Measurements from ENCODE around the gene PXDN.
A peak's percentile ranks its signal among the peaks of the same experiment; 100 is the strongest.

Gene PXDN

GRCh38 chr2:1621041-1621440 is 123.3 kb downstream of the PXDN start:
- TF ChIP-seq CTCF (conservative IDR thresholded peaks at IDR 0.05) = no peak
- peak overlapping the region; percentile 95 for H3K27ac ChIP-seq

DNA sequence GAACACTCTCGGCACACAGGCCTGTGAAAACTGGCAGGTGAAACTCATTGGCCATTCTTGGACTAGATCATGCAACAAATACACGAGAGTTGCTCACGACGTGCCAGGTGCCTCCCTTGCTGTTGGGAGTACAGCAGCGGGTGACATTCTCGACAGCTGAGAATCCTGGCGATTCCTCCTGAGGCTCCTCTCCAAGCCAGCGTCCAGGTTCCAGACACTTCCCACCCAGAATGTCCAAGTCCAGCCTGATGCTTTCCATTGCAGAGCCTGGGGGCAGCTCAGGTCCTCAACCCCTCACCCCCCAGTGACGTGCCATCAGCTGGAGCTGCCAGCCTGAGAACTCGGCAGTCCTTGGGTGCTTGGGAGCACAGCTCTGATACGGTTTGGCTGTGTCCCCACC is 124.2 kb downstream of the PXDN start:
- TF ChIP-seq CTCF (conservative IDR thresholded peaks at IDR 0.05) = no peak
- H3K27ac ChIP-seq = peak overlapping the region; percentile 95

DNA sequence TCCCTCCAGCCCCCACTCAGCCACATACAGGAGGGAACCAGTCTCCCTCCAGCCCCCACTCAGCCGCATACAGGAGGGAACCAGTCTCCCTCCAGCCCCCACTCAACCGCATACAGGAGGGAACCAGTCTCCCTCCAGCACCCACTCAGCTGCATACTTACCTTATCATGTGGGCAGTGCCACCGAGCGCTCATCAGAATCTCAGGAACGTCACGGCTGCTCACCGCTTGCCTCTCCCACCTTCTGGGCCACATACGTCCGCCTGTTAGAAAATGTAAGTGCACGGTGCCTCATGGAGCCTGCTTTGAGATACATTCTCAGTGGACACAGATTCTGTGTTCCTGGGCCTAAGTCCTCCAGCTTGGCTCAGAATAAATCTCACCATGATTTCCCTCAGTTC is 124.8 kb downstream of the PXDN start:
- peak overlapping the region; percentile 95 for H3K27ac ChIP-seq
- no peak for TF ChIP-seq CTCF (conservative IDR thresholded peaks at IDR 0.05)

DNA sequence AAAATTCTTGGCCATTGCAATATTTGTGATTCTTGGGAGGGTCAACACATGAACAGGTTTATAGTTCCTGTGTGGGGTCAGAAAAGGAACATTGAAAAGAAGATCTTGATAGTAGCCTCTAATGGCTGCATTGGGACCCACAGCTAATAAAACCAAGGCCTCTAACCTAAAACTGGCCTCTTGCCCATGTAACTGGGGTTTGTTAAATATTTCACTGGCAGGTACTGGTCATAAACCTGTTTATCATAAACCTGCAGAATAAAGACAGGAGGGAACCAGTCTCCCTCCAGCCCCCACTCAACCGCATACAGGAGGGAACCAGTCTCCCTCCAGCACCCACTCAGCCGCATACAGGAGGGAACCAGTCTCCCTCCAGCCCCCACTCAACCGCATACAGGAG is 125.3 kb downstream of the PXDN start:
- TF ChIP-seq CTCF (conservative IDR thresholded peaks at IDR 0.05) = no peak

DNA sequence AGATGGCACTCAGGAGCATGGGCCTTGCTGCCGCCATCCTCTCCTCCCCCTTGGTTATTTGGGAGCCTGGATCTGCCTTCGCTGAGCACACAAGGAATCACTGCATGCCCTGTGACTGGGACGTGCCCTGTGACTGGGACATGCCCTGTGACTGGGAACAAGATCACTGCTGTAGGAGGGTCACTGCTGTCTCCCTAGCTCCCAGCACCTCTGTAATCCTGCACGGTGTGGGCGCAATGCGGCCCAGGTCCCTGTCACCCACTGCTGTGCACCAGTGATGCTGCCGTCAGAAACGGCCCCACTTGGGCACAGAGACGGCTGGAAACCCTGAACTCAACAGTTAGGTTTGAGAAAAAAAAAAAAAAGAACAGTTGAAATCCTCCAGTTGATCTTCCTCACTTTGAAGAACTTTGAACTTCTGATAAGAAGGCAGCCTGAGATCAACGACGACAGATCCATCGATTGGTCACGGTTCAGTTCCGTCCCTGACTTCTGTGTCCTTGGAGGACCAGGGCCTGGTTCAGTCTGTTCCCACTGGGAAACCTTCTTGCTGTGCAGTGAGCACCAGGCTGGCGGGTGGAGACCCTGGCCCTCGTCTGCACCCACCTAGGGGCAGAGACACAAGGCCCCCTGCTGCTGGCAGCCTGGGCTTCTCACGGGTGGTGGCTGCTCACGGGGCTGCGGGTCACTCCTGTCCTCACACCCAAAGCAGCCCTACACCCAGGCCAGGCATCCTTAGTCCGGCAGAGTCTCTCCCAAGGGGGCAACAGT is 125.9 kb downstream of the PXDN start:
- H3K27ac ChIP-seq = peak overlapping the region; percentile 95
- TF ChIP-seq CTCF (conservative IDR thresholded peaks at IDR 0.05) = no peak

More for the DNA sequence above, 125.3 kb downstream of the PXDN start:
- H3K27ac ChIP-seq = peak overlapping the region; percentile 95

DNA sequence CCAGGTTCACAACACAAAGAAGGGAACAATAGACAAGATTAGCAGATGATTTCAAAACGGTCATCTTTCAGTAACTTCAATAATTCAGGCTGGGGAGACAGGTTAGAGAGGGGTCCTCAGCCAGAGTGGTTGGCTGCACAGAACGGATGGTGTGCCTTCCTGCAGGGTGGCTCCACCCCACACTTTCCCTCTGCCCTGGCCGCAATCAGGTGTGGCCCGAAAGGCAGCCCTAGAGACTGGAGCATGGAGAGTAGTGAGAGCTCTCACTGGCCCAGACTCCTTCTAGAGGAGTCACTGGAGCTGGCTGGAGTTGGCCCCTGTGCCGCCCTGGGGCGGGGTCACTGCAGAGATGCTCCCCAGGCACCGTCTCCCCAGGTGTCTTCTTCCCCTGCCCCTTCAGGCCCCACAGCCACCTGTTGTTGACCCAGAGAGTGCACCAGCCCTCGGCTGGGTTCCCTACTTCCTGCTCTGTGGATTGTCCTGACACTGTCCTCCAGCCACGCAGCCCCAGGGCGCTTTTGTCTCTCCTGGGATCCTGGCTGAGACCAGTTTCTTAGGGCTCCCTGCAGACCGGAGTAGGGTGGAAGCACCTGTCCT is 126.8 kb downstream of the PXDN start:
- TF ChIP-seq CTCF (conservative IDR thresholded peaks at IDR 0.05) = no peak
- peak overlapping the region; percentile 95 for H3K27ac ChIP-seq

DNA sequence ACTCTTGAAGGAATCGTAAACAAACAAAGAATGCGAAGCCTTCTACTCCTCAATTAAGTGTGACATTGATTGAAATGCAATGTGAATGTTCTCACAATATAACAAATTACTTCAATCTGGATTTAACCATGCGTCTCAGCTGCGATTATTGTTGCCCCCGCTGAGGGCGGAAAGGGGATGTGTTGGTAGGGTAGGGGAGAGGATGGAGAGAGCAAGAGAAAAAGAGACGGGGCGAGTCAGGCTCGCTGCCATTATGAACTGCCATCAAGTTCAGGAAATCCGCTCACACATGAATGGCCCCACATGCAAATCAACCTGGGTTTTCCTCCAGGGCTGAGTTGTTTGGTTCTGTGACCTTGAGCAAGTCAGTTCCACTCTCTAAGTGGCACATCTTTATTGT is 129.8 kb downstream of the PXDN start:
- TF ChIP-seq CTCF (conservative IDR thresholded peaks at IDR 0.05) = no peak
- H3K27ac ChIP-seq = no peak overlapping the region

All from VCaP (cell line).